NCI-H345 treated with DMSO at 0.1 percent for 48 hours (cell line): Measurements from ENCODE around the gene SDK1.
"Not testable (repeated sequence)": the region's sequence is repeated elsewhere in the genome, so short reads cannot be mapped to it uniquely, and the experiment has no call there.

Experiments used
- DNase-seq: peaks from one replicate; lab custom pipeline; 2025; ENCODE audit not compliant: unreplicated experiment; lab: John Stamatoyannopoulos, UW

SDK1 gene

GRCh38 chr7:3649250-3649649 lies 348.2 kb downstream of the SDK1 start:
- no peak for DNase-seq

- no peak for DNase-seq
These were observed 348.8 kb downstream of the SDK1 start for GRCh38 chr7:3649678-3650440.

DNA sequence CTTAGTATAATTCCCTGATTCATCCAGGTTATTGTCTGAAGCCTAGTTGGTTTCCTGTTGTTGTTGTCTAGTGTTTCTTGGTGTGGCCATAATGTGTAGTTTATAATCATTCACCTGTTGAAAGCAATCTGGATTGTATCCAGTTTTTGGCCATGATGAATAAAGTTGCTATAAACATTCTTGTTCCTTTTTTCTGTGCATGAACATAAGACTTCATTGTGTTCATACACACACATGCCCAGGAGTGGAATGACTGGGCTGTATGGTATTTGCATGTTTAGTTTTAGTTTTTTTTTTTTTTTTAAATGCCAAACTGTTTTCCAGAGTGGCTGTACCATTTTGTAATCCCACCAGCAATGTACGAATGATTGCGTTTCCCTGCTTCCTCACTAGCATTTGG lies 349.8 kb downstream of the SDK1 start:
- no peak for DNase-seq

- DNase-seq, result no peak
These were observed 354.6 kb downstream of the SDK1 start for GRCh38 chr7:3655635-3656034.

- DNase-seq, result no peak
These were observed 356.2 kb downstream of the SDK1 start for GRCh38 chr7:3657206-3657605.

- no peak for DNase-seq
These were observed 367.7 kb downstream of the SDK1 start for GRCh38 chr7:3668743-3669142.

GRCh38 chr7:3670898-3671297 lies 369.8 kb downstream of the SDK1 start:
- no peak for DNase-seq

GRCh38 chr7:3673524-3673923 lies 372.5 kb downstream of the SDK1 start:
- DNase-seq, result no peak

DNA sequence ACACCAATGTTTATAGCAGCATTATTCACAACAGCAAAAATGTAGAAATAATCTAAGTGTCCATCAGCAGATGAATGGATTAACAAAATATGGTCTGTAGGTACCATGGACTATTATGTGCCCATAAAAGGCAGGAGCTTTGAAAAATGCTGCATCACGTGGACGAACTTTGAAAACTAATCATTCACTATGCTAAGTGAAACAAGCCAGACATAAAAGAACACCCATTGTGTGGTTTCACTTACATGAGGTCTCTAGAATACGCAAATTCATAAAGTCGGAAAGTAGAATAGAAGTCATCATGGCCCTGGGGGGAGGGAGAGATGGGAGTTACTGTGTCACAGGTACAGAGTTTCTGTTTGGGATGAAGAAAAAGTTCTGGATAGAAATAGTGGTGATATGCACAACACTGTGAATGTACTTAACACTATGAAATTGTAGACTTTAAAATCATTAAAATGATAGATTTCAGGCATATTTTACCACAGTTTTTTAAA lies 377.3 kb downstream of the SDK1 start:
- no peak for DNase-seq

- DNase-seq, result no peak
These were observed 381.1 kb downstream of the SDK1 start for GRCh38 chr7:3682028-3682710.

- no peak for DNase-seq
These were observed 382.8 kb downstream of the SDK1 start for GRCh38 chr7:3683546-3684539.

DNA sequence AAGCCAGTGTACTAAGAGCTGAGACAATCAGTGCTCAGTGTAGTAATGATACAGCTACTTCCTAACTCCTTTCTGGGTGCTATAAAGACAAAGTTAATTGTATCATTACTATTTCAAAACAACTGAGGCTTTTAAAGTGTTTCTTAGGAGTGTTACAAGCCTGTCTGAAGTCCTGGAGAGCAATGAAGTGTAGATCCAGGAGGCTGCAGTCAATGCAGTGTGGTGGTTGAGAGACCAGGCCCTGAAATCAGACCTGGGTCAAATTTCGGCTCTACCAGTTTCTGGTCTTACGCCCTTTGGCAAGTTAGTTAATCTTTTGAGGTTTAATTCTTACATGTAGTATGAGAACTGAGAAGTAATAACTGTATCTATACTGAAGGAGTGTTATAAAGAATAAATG lies 387.0 kb downstream of the SDK1 start:
- DNase-seq, result no peak

DNA sequence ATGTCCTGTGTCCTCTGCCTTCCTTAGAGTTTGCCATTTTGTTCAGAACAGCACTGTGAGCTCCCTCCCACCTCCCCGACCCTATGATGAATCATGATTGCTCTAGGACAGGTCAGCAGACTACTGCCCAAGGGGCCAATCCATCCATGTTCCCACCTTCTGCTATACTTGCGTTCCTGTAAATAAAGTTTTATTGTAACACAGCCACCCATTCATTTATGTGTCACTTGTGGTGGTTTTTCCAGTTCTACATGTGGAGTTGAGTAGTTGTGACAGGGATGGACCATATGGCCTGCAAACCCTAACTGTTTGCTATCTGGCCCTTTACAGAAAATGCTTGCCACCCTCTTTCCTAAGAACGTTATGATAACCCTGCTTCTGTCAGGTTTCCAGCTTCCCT lies 387.8 kb downstream of the SDK1 start:
- no peak for DNase-seq

GRCh38 chr7:3691478-3692158 lies 390.6 kb downstream of the SDK1 start:
- no peak for DNase-seq

GRCh38 chr7:3695602-3696001 lies 394.6 kb downstream of the SDK1 start:
- DNase-seq, result no peak

GRCh38 chr7:3696113-3696512 lies 395.1 kb downstream of the SDK1 start:
- no peak for DNase-seq

- no peak for DNase-seq
These were observed 396.4 kb downstream of the SDK1 start for GRCh38 chr7:3697472-3697871.

- DNase-seq, result no peak
These were observed 404.2 kb downstream of the SDK1 start for GRCh38 chr7:3705258-3705657.

DNA sequence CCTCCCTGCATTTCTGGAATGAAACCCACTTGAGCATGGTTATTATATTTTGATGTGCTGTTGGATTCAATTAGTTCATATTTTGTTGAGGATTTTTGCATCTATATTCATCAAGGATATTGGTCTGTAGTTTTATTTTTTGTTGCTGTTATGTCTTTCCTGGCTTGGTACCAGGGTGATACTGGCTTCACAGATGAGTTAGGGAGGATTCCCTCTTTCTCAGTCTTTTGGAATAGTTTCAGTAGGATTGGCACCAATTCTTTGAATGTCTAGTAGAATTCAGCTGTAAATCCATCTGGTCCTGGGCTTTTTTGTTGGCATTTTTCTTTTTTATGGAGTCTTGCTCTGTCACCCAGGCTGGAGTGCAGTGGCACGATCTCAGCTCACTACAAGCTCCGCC lies 405.0 kb downstream of the SDK1 start:
- DNase-seq, result not testable (repeated sequence)

- DNase-seq, result no peak
These were observed 409.1 kb downstream of the SDK1 start for GRCh38 chr7:3710122-3710521.

- no peak for DNase-seq
These were observed 409.5 kb downstream of the SDK1 start for GRCh38 chr7:3710531-3710930.
